ENCODE data around the gene UTP25.

GRCh38 chr1:209863766-209864485, 36.2 kb downstream of the UTP25 start:
- no peak for TF ChIP-seq CTCF (IDR thresholded peaks at IDR 0.05; ENCODE audit: borderline replicate concordance, extremely low read depth, low read length, poor library complexity, severe bottlenecking)
- no peak for TF ChIP-seq EZH2 (IDR thresholded peaks at IDR 0.05; ENCODE audit: borderline replicate concordance, low read depth, low read length, severe bottlenecking)

Measured in DND-41 (cell line).